Upper lobe of left lung (tissue), 4 donors: Measurements from ENCODE around the gene PRND.

Experiments
- POLR2A ChIP-seq, 4 donors: fragments of 450-650 bp; IDR thresholded peaks; one replicate each; pipeline ENCODE4 v1.5.1; 2016 to 2017; ENCODE audit warnings: antibody characterized with exemption in 4 of 4, mild to moderate bottlenecking in 2 of 4
- POLR2AphosphoS5 ChIP-seq, 2 donors: sonication (generic); formaldehyde crosslinking; IDR thresholded peaks; one replicate each; pipeline ENCODE4 v1.5.1; 2017; ENCODE audit warnings: antibody characterized with exemption in 2 of 2
- TF ChIP-seq, protein P1 (sequence below), 6 experiments: fragments of 450-650 bp in 4 of 6; fragments of 200-600 bp in 2 of 6; sonication (generic) in 2 of 6; IDR thresholded peaks; one replicate each; pipeline ENCODE4 v1.5.1; 2016 to 2019; ENCODE audit warnings: antibody characterized with exemption in 6 of 6

DNA sequence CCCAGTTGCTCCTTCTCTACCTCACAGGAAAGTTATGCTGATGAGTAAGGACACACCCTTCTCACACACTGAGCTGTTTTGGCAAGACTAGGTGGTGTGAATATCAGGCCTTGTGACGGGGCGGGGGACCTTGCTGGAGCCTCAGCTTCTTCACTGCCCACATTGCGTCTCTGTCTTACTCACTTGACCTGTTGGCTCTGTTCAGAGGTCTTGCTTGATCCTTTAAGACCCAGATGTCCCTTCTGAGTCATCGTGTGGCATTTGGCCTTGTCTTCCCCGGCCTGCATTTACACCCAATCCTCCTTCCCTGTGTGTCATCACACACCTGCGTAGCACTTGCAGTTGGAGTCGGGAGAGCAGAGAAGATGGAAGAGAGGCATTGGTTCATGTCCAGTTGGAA, 8.3 kb upstream of the PRND start:
- TF ChIP-seq, protein P1, sequence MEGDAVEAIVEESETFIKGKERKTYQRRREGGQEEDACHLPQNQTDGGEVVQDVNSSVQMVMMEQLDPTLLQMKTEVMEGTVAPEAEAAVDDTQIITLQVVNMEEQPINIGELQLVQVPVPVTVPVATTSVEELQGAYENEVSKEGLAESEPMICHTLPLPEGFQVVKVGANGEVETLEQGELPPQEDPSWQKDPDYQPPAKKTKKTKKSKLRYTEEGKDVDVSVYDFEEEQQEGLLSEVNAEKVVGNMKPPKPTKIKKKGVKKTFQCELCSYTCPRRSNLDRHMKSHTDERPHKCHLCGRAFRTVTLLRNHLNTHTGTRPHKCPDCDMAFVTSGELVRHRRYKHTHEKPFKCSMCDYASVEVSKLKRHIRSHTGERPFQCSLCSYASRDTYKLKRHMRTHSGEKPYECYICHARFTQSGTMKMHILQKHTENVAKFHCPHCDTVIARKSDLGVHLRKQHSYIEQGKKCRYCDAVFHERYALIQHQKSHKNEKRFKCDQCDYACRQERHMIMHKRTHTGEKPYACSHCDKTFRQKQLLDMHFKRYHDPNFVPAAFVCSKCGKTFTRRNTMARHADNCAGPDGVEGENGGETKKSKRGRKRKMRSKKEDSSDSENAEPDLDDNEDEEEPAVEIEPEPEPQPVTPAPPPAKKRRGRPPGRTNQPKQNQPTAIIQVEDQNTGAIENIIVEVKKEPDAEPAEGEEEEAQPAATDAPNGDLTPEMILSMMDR (IDR thresholded peaks at IDR 0.05): no peak
- TF ChIP-seq POLR2A (IDR thresholded peaks at IDR 0.05) (no peak), POLR2AphosphoS5 (IDR thresholded peaks at IDR 0.05) (no peak)
